Measurements from ENCODE around the gene RNF113B. TPM values are rescaled to one million over a fixed set of nuclear protein-coding genes. Genes with fewer than 3 reads are reported as not detected.

The RNF113B gene
- total RNA-seq, 1 donor from 2014 or later: not detected

DNA sequence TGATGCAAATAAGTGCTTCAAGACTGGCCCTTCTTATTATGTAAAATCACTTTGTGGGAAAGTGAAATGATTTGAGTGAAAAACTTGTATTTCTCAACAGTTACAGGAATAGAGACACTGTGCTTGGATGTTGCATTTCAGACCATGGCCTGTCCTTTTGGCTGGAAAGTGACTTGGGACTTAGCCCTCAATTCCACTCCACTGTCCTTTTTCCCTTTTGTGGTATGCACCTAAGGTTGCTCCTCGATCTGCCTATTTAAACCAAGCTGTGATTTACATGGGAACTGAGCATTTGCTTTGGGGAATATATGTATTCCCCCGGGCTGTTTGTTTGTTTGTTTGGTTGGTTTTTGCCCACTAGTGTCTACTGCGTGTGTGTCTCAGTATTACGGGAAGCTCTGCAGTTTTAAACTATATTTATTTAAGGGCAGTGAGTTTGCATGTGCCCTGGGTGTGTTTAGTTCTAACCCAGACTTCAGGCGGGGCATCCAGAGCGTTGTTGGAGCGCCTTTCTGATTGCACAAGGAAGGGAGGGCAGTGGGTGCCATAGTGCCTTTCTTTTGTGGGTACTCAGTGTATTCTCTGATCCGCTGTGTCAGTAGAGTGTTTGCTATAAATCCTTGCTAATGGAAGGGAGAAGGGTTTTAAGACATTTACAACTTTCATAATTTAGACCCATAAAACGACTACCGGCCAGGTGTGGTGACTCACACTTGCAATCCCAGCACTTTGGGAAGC is 18.2 kb upstream of the RNF113B start:
- Histone ChIP-seq H3K4me1 (ENCODE audit: control insufficient read depth in 3 of 3, insufficient read depth in 3 of 3, low read length in 3 of 3) (peaks cover 0 to 2% (median 0%) of the 10 kb centered on the region in 3 donors), H3K27me3 (ENCODE audit: control insufficient read depth in 3 of 3, insufficient read depth in 3 of 3, low read length in 3 of 3) (no peaks in the 10 kb centered on the region), H3K4me3 (ENCODE audit: low read length in 3 of 3) (no peak overlapping the region), H3K9me3 (ENCODE audit: control insufficient read depth in 3 of 3, low read length in 3 of 3) (no peaks in the 10 kb centered on the region), H3K27ac (ENCODE audit: low read depth, low read length) (no peak overlapping the region), H3K9ac (ENCODE audit: low read depth in 1 of 3, low read length in 3 of 3) (no peak overlapping the region), H3K36me3 (ENCODE audit: control insufficient read depth in 3 of 3, insufficient read depth in 3 of 3, low read length in 3 of 3) (no peaks in the 10 kb centered on the region)

DNA sequence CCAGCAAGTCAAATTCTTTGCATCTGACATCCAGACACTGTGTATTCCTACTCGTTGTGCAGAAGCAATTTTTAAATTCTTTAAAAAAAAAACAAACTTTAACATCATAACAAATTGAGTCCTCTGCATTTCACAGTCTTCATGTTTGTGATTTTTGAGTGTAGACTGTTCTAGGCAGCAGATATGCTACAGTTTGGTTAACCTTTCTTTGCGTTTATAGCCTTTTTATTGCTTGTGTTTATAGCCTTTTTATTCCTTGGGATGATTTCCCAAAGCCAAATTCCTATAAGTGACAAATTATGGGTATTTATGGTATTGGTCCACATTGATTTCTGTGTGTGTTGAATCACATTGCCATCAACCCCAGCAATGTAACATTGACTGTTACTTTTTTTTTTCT is 14.9 kb upstream of the RNF113B start:
- no peak overlapping the region for H3K4me3 ChIP-seq (ENCODE audit: low read length in 3 of 3)
- peaks cover 4 to 7% (median 5%) of the 10 kb centered on the region in 3 donors for H3K4me1 ChIP-seq (ENCODE audit: control insufficient read depth in 3 of 3, insufficient read depth in 3 of 3, low read length in 3 of 3)
- no peaks in the 10 kb centered on the region for H3K36me3 ChIP-seq (ENCODE audit: control insufficient read depth in 3 of 3, insufficient read depth in 3 of 3, low read length in 3 of 3)
- H3K27ac ChIP-seq (ENCODE audit: low read depth, low read length): no peak overlapping the region
- no peaks in the 10 kb centered on the region for H3K27me3 ChIP-seq (ENCODE audit: control insufficient read depth in 3 of 3, insufficient read depth in 3 of 3, low read length in 3 of 3)
- no peak overlapping the region for H3K9ac ChIP-seq (ENCODE audit: low read depth in 1 of 3, low read length in 3 of 3)
- H3K9me3 ChIP-seq (ENCODE audit: control insufficient read depth in 3 of 3, low read length in 3 of 3): no peaks in the 10 kb centered on the region

DNA sequence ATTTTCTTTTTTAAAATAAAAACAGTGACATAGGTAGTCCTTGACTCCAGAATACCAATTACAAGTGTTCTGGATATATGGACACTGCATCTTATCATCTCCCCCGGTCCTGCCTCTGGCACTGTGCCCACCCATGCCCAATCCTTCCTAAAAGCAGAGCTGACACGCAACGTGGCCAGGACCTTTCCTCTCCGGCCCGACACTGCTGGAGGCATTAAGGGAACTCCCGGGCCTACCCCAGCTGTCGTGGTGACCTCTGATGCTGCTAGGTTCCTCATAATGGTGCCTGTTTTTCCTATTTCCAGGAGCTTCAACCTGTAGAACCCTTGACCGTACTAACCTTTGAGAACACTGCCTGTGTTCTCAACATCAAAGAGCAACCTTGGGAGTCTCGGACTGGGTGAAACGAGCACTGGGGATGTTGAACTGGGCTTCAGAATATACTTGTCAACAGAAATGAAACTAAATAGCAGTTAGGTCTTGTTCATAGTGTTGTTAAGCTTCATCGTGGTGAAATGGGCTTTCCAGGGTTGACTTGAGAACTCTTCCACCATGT is 13.9 kb upstream of the RNF113B start:
- Histone ChIP-seq H3K27ac (ENCODE audit: low read depth, low read length) (no peak overlapping the region), H3K27me3 (ENCODE audit: control insufficient read depth in 3 of 3, insufficient read depth in 3 of 3, low read length in 3 of 3) (no peaks in the 10 kb centered on the region), H3K36me3 (ENCODE audit: control insufficient read depth in 3 of 3, insufficient read depth in 3 of 3, low read length in 3 of 3) (no peaks in the 10 kb centered on the region), H3K4me1 (ENCODE audit: control insufficient read depth in 3 of 3, insufficient read depth in 3 of 3, low read length in 3 of 3) (peaks cover 4 to 7% (median 5%) of the 10 kb centered on the region in 3 donors), H3K9me3 (ENCODE audit: control insufficient read depth in 3 of 3, low read length in 3 of 3) (no peaks in the 10 kb centered on the region), H3K9ac (ENCODE audit: low read depth in 1 of 3, low read length in 3 of 3) (no peak overlapping the region), H3K4me3 (ENCODE audit: low read length in 3 of 3) (no peak overlapping the region)

DNA sequence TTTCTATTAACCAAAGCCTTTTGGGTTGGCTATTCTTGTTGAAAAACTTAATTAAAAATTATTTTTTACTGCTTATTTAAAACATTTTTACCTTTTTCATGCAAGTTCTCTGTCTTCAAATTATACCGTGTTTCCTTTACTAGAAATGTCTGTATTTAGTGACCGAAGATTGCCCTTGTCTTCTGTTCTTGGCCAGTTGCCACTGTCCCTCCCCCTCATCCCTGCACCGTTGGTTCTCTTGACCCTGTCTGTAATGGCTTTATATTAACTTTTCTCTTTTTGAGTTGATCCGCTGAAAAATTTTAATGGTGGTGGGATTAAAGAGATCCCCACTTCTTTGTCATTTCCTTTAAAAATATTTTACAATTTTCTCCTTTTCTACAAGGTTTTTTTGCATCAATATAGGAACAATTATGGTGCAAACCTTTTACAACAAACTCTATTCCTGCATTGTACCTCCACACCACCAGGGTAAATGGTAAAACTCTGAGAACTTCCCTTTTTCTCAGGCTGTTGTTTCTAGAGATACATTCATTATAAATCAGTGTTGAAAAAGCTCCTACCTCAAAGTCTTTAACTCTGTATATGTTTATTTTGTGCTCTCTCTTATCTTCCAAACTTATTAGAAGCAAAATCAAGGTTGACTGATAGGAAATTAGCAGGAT is 12.9 kb upstream of the RNF113B start:
- H3K4me3 ChIP-seq (ENCODE audit: low read length in 3 of 3): no peak overlapping the region
- no peaks in the 10 kb centered on the region for H3K9me3 ChIP-seq (ENCODE audit: control insufficient read depth in 3 of 3, low read length in 3 of 3)
- H3K27me3 ChIP-seq (ENCODE audit: control insufficient read depth in 3 of 3, insufficient read depth in 3 of 3, low read length in 3 of 3): no peaks in the 10 kb centered on the region
- H3K36me3 ChIP-seq (ENCODE audit: control insufficient read depth in 3 of 3, insufficient read depth in 3 of 3, low read length in 3 of 3): no peaks in the 10 kb centered on the region
- peaks cover 4 to 7% (median 5%) of the 10 kb centered on the region in 3 donors for H3K4me1 ChIP-seq (ENCODE audit: control insufficient read depth in 3 of 3, insufficient read depth in 3 of 3, low read length in 3 of 3)
- no peak overlapping the region for H3K27ac ChIP-seq (ENCODE audit: low read depth, low read length)
- H3K9ac ChIP-seq (ENCODE audit: low read depth in 1 of 3, low read length in 3 of 3): no peak overlapping the region

DNA sequence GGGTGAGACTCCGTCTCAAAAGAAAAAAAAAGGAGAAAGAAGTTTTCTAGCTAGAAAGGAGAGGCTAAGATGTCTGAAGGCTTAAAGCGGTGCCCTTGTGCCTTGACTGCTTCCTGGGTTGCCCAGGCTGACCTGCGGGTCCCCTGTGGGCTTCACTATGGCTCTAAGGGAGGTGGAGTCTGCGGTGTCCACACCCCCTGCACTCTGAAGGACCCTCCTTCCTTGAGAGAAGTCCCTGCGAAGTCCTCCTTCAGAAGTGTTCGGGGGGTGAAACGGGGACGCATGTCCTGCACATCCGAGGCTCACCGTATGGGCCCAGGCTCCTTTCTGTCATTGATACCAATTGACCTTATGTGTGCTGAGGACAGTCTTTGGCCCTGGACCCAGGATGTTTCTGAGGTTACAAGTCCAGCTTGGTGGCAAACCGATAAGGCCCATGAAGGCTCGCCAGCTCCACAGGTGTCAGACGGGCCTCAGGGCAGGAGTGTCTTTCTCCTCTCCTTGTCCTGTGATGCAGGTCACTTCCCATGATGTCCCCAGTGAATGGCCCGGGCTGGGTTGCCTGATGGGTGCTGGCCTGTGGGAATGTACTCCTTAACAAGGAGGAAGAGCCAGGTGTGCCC is 11.6 kb upstream of the RNF113B start:
- Histone ChIP-seq H3K4me1 (ENCODE audit: control insufficient read depth in 3 of 3, insufficient read depth in 3 of 3, low read length in 3 of 3) (peaks cover 4 to 7% (median 5%) of the 10 kb centered on the region in 3 donors), H3K9me3 (ENCODE audit: control insufficient read depth in 3 of 3, low read length in 3 of 3) (no peaks in the 10 kb centered on the region), H3K27ac (ENCODE audit: low read depth, low read length) (no peak overlapping the region), H3K4me3 (ENCODE audit: low read length in 3 of 3) (no peak overlapping the region), H3K9ac (ENCODE audit: low read depth in 1 of 3, low read length in 3 of 3) (no peak overlapping the region), H3K36me3 (ENCODE audit: control insufficient read depth in 3 of 3, insufficient read depth in 3 of 3, low read length in 3 of 3) (no peaks in the 10 kb centered on the region), H3K27me3 (ENCODE audit: control insufficient read depth in 3 of 3, insufficient read depth in 3 of 3, low read length in 3 of 3) (no peaks in the 10 kb centered on the region)

DNA sequence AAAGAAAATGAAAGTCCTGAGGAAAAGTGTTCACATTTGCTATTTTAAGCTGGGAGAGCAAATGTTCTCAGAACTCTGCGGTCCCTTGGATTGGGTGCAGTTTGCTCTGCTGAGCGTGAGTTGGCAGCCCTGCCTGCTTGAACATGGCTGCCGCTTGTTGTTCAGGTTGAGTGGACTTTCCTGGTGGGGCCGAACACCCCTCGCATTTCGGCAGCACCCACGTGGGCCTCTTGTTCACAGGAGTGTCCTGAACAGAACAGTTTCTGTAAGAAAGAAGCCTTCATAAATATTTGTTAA is 10.8 kb upstream of the RNF113B start:
- Histone ChIP-seq H3K36me3 (ENCODE audit: control insufficient read depth in 3 of 3, insufficient read depth in 3 of 3, low read length in 3 of 3) (no peaks in the 10 kb centered on the region), H3K4me1 (ENCODE audit: control insufficient read depth in 3 of 3, insufficient read depth in 3 of 3, low read length in 3 of 3) (peaks cover 4 to 7% (median 5%) of the 10 kb centered on the region in 3 donors), H3K27ac (ENCODE audit: low read depth, low read length) (no peak overlapping the region), H3K27me3 (ENCODE audit: control insufficient read depth in 3 of 3, insufficient read depth in 3 of 3, low read length in 3 of 3) (no peaks in the 10 kb centered on the region), H3K9me3 (ENCODE audit: control insufficient read depth in 3 of 3, low read length in 3 of 3) (no peaks in the 10 kb centered on the region), H3K4me3 (ENCODE audit: low read length in 3 of 3) (no peak overlapping the region), H3K9ac (ENCODE audit: low read depth in 1 of 3, low read length in 3 of 3) (no peak overlapping the region)

DNA sequence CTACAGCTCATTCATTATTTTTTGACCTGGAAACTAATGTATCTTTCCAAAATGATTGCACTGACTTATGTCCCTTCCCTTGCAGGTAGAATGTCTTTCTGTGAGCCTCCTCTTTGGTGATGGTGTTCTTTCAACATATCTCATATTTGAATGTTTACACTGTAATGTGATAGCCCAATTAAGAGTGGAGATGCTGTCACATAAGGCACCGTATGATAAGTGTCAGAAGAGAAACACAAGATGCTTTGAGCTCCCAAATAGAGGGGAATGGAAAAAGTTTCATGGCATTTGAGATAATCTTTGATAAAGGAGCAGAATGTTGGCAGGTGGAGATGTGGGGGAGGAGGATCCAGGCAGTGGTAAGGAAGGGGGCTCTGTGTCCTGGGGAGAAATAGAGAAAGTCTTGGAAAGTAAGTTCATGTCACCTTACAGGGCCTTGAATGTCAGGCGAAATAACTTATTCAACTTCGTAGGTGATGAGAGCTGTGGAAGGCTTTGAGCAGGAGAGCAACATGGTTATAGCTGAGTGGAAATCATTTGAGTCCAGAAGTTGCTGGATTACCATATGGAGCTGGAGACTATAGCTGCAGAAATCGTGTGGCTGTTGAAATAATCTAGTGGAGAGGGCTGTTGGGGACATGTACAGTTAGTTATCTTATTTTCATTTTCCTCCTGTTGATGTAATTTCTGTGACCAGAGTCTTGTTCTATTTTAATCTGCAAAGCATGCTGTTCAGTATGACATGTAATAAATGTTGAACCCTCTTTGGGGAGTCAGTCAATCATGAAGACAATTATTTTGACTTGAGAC is 10.3 kb upstream of the RNF113B start:
- H3K9ac ChIP-seq (ENCODE audit: low read depth in 1 of 3, low read length in 3 of 3): no peak overlapping the region
- no peak overlapping the region for H3K27ac ChIP-seq (ENCODE audit: low read depth, low read length)
- H3K9me3 ChIP-seq (ENCODE audit: control insufficient read depth in 3 of 3, low read length in 3 of 3): no peaks in the 10 kb centered on the region
- H3K36me3 ChIP-seq (ENCODE audit: control insufficient read depth in 3 of 3, insufficient read depth in 3 of 3, low read length in 3 of 3): no peaks in the 10 kb centered on the region
- H3K4me1 ChIP-seq (ENCODE audit: control insufficient read depth in 3 of 3, insufficient read depth in 3 of 3, low read length in 3 of 3): peaks cover 4 to 7% (median 5%) of the 10 kb centered on the region in 3 donors
- no peak overlapping the region for H3K4me3 ChIP-seq (ENCODE audit: low read length in 3 of 3)
- no peaks in the 10 kb centered on the region for H3K27me3 ChIP-seq (ENCODE audit: control insufficient read depth in 3 of 3, insufficient read depth in 3 of 3, low read length in 3 of 3)

DNA sequence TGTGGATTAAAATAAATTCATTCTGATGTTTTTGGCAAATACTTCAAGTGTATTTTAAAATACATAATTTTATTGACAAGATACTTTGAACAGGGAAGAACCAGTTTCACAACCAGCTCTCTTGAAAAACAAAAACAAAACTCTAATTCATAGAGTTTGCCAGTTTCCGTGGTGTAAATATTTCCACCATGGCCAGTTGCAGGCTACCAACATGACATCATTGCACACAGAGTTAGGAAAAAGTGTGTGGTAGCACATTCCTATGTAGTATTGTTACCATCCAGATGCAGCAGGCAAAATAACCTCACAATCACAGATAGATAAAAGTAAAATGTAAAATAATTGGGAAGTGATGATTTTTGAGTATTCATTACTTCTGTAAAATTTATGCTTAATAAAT is 7.7 kb upstream of the RNF113B start:
- Histone ChIP-seq H3K36me3 (ENCODE audit: control insufficient read depth in 3 of 3, insufficient read depth in 3 of 3, low read length in 3 of 3) (no peaks in the 10 kb centered on the region), H3K4me3 (ENCODE audit: low read length in 3 of 3) (no peak overlapping the region), H3K27ac (ENCODE audit: low read depth, low read length) (no peak overlapping the region), H3K9me3 (ENCODE audit: control insufficient read depth in 3 of 3, low read length in 3 of 3) (no peaks in the 10 kb centered on the region), H3K4me1 (ENCODE audit: control insufficient read depth in 3 of 3, insufficient read depth in 3 of 3, low read length in 3 of 3) (peaks cover 2 to 11% (median 5%) of the 10 kb centered on the region in 3 donors), H3K9ac (ENCODE audit: low read depth in 1 of 3, low read length in 3 of 3) (no peak overlapping the region), H3K27me3 (ENCODE audit: control insufficient read depth in 3 of 3, insufficient read depth in 3 of 3, low read length in 3 of 3) (no peaks in the 10 kb centered on the region)

DNA sequence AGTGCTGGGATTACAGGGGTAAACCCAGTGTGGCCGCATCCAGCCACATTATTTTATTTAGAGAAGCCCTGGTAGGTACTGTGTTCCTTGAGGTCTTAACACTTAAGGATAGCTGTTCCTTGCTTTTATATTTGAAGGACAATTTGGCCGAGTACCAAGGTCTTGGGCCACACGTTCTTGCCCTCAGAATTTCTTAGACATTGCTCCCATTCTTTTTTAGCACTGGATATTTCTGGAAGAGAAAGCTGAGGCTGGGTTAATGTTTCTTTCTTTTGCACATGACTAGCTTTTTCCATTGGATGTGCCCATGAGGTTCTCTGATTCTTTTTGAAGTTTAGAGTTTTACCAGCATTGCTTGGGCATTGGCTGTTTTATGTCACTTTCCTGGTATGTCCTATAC is 5.5 kb upstream of the RNF113B start:
- no peaks in the 10 kb centered on the region for H3K9me3 ChIP-seq (ENCODE audit: control insufficient read depth in 3 of 3, low read length in 3 of 3)
- no peak overlapping the region for H3K4me3 ChIP-seq (ENCODE audit: low read length in 3 of 3)

More for the DNA sequence above, 5.5 kb upstream of the RNF113B start:
- Histone ChIP-seq H3K27ac (ENCODE audit: low read depth, low read length) (no peak overlapping the region), H3K27me3 (ENCODE audit: control insufficient read depth in 3 of 3, insufficient read depth in 3 of 3, low read length in 3 of 3) (no peaks in the 10 kb centered on the region), H3K36me3 (ENCODE audit: control insufficient read depth in 3 of 3, insufficient read depth in 3 of 3, low read length in 3 of 3) (no peaks in the 10 kb centered on the region), H3K4me1 (ENCODE audit: control insufficient read depth in 3 of 3, insufficient read depth in 3 of 3, low read length in 3 of 3) (peaks cover 0 to 10% (median 0%) of the 10 kb centered on the region in 3 donors), H3K9ac (ENCODE audit: low read depth in 1 of 3, low read length in 3 of 3) (no peak overlapping the region)

All from skeletal muscle tissue (tissue), 4 donors.